Fibroblast of skin of left biceps (primary cell): ENCODE data around the gene PRSS22.

ENCODE experiments used
- DNase-seq, 2 experiments: peaks; one replicate each; pipeline ENCODE4 v3.0.0-alpha.2; 2013; ENCODE audit warnings: low read depth in 2 of 2

Gene PRSS22

DNA sequence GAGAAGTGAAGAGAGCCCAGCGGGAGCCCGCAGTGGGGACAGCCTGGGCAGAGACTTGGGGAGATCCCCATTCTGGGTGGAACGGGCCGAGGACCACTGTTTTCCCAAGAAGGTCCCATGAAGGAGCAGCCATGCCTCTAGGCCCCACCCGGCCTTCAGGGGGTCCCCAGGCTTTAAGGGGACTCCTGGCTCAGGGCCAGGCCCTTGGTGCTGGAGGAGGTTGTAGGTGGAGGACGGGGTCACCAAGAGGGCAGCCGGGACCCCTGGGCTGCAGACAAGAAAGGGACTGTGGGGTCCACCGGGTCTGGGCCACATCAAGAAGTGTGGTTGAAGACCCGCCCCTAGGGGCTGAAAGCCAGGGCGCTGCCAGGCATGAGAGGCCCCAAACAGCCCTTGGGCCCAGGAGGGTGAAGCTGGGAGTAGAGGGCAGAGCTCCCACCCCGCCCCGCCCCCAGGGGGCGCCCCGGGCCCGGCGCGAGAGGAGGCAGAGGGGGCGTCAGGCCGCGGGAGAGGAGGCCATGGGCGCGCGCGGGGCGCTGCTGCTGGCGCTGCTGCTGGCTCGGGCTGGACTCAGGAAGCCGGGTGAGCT is 41.1 kb downstream of the PRSS22 start, which contains the start of gene PRSS21:
Gene PRSS21 (plus strand): TSS at position 487 of the 589 bp plus-strand sequence. CDS start 32 bp downstream, at position 519.
- DNase-seq, result no peak

DNA sequence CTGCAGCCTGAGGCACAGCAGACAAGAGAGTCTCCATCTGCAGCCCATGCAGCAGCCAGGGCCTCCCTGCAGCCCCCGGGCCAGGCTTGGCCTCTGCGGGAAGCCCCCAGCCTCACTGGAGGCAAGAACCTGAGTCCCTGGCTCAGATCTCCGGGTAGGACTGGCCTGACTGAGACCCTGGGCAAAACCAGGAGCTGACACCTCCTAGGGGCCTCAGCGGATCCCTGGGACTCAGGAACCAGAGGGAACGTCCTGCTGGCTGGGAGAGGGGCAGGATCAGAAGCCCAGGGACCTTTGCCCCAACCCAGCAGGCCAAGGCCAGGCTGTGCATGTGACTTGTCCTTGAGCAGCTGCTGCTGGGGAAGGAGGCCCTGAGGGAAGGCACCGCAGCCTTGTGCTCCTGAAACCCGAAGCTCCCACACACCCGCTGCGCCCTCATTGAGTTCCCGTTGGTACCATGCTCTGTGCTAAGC is 42.6 kb downstream of the PRSS22 start:
- no peak for DNase-seq

DNA sequence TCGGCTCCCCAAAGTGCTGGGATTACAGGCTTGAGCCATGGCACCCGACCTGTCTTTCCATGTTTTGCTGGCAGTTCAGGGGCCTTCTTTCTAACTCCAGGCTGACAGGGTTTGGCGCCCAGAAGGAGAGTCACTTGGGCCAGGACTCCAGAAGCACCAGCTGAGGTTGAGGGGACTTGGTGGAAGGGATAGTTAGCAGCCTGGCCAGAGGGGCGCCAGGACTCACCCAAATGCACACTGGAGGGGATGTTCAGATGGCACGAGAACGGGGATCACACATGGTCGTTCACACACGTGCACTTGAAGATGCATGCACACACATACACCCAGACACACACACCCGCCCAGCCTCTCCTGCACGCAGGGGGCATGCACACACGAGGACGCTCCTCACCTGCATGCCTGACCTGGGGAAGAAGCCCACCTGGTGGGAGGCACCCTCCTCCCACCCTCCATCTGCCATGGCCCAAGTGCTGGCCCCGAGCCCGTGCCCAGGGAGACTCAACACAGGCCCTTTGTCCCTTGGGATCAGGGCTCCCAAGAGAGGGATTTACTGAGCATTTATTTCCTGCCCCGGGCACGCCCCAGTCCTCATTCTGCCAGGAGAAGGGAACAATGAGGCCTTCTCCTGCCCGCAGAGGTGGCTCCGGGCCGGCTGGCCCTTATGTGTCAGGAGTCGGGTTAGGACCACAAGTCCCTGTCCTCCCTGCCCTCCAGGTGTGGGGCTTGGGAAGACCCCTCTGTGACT is 43.2 kb downstream of the PRSS22 start:
- DNase-seq, result no peak

DNA sequence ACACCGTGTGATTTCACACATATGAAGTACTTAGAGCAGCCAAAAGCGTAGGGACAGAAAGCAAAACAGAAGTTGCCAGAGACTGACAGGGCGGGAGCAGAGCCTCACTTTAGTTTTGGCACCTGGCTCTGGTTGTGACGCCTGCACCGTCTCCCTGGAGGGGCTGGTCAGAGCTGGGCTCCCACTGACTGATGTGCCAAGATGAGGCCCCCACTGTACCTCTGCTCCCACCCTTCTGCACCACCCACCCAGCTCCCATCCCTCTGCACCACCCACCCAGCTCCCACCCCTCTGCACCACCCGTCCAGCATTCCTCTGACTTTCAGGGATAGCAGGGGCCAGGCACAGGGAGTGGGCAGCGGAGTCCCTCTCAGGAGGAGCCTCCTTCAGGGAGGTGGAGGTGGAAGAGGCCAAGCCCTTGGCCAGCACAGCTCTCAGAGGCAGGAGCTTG is 44.2 kb downstream of the PRSS22 start:
- DNase-seq, result no peak

DNA sequence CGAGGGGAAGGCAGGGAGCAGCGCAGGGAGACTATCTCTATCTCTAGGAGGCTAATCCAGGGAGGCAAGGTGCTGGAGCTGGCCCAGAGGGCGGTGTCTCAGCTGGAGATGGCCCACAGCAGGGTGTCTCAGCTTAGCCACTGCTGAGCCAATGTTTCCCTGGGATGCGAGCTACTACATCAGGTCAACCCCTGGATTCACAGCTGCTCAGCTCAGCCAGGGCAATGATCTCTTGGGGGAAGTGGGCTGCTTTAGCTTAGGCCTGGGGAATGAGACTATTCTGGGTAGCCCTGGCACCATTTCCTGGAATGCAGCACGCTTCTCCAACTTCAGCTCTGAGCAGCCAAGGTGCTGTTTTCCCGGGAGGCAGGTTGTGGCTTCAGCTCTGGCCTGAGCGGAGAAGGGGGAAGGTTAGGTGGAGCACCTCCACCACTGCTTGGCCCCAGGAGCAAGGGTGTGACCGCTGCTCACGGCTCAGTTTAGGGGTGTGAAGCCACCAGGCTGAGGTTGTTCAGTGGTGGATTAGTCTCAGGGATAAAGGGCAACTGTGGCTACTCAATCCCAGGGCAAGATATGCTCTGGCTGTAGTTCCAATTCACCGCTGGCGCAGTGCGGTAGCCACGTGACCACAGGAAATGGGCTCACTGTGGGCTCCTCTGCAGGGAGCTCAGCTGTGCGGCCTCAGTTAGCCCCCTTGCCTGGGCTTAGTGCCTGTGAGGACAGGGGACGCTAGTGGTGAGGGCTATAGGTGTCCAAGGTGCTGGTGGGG is 46.1 kb downstream of the PRSS22 start:
- no peak for DNase-seq

DNA sequence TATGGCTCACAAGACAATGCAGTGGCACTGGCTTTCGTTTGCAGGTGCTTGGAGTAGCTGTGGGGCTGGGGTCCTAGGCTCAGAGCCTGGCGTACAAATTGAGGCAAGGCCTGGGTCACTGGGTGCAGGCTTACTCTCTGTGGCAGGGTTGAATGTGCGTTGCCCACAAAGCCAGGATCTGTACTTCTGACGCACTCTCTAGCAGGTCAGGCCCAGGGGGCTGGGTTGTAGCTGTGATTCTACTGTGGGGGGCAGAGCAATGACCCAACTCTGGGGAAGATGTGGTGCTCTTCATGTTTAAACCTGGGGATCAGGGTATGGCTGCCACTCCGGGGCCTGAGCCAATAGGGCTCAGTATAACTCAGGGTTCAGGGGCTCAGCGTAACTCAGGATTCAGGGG is 47.3 kb downstream of the PRSS22 start:
- DNase-seq, result no peak

DNA sequence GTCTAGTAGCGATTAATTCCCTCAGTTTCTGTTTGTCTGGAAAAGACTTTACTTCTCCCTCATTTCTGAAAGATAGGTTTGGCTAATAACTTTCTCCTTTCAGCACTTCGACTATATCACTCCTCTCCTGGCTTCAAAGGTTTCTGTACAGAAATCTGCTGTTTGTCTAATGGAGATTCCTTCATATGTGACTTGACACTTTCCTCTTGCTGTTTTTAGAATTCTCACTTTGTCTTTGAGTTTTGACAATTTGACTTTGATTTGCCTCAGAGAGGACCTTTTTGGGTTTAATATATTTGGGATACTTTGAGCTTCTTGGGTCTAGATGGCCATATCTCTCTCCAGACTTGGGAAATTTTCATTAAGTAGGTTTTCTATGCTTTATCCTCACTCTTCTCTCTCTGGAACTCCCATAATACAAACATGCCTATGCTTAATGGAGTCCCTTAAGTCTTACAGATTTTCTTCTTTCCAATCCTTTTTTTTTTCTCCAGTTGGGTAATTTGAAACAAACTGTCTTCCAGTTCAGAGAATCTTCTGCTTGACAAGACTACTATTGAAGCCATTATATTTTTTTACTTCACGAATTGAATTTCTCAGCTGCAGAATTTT is 48.7 kb downstream of the PRSS22 start:
- DNase-seq, result no peak

DNA sequence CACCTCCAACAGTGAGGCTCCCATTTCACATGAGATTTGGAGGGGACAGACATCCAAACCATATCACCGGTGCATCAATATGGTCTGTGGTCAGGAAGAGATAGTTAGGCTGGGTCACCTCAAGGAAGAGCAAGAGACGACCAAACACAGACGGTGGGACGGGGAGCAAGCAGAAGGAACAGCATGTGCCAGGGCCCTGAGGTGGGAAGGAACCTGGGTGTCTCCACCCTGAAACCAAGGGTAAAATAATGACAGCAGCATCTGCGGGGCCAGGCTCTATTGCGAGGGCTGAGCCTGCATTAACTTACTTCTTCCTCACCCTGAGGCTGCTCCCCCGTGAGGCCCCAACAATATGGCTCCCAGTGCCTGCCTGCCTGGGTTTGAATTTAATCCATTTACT is 49.8 kb downstream of the PRSS22 start:
- no peak for DNase-seq

DNA sequence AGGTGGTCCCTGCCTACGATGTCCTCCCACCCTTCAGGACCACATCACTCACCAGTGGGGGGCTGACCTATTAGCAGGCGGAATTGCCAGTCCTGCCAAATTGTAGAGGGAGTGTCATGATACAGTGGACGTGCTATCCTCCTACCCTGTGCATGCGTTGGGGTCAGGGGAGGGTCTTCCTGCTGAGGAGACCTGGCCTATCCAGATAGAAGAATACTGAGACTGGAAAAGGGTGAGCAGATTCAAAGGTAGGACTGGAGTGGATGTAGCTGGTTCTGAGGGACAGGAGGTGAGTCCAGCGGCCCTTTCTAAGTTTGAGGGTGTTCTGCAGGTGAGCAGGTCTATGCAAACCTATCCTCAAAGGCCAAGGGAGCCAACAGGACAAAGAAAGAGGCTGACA is 51.7 kb downstream of the PRSS22 start:
- no peak for DNase-seq

DNA sequence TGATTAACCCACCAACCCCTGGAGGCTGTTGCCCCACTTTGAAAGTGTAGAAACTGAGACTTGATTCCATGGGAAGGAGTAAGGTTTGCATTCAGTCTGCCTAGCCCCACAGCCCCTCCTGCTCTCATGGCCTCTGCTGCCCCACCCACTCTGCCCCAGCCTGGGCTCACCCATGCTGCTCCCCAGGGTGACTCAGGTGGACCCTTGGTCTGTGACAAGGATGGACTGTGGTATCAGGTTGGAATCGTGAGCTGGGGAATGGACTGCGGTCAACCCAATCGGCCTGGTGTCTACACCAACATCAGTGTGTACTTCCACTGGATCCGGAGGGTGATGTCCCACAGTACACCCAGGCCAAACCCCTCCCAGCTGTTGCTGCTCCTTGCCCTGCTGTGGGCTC is 53.2 kb downstream of the PRSS22 start:
- no peak for DNase-seq

DNA sequence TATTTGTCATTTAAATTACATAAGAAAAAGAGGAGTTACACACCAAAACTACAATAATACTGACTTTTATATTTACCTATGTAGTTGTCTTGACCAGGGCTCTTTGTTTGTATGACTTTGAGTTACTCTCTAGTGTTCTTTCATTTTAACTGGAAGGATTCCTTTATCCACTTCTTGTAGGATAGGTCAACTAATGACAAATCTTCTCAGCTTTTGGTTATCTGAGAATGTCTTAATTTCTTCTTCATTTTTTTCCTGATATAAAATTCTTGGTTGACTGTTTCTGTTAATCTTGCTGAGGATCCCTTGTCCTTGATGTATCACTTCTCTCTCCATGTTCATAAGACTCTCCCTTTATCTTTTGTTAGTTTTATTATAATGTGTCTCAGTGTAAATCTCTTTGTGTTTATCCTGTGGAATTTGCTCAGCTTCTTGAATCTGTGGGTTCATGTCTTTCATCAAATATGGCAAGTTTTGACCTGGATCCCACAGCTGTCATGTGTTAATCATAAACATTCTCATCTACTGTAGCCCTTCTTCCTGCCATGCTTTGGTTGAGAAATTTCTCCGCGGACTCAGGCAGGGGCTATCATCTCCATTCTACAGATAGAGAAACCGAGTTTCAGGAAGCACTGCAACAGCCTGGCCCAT is 54.3 kb downstream of the PRSS22 start:
- no peak for DNase-seq
